GM20431 (cell line): ENCODE data around the gene YBEY.
"Not testable (repeated sequence)": the region's sequence is repeated elsewhere in the genome, so short reads cannot be mapped to it uniquely, and the experiment has no call there.

Source experiments
- in situ Hi-C: fragments of 300-500 bp; cut with MseI, MboI; formaldehyde crosslinking; loops from one replicate; pipeline ENCODE4 v1.15.0; 2020; ENCODE audit warnings: low sequenced_read_pairs; ENCODE audit not compliant: unreplicated experiment

YBEY gene

GRCh38 chr21:46297338-46298271, 11.5 kb downstream of the YBEY start:
- in situ Hi-C loops: no loop called here

GRCh38 chr21:46299167-46299566, 13.0 kb downstream of the YBEY start:
- in situ Hi-C loops: no loop called here

- in situ Hi-C loops: no loop called here
Observed at GRCh38 chr21:46301759-46302158, 15.6 kb downstream of the YBEY start.

GRCh38 chr21:46304437-46304836, 18.3 kb downstream of the YBEY start:
- in situ Hi-C loops: no loop called here

- in situ Hi-C loops: no loop called here
Observed at GRCh38 chr21:46304955-46305354, 18.8 kb downstream of the YBEY start.

GRCh38 chr21:46307625-46308024, 21.5 kb downstream of the YBEY start:
- in situ Hi-C loops: no loop called here

GRCh38 chr21:46308431-46308830, 22.3 kb downstream of the YBEY start:
- in situ Hi-C loops: no loop called here

GRCh38 chr21:46310260-46310659, 24.1 kb downstream of the YBEY start:
- in situ Hi-C loops: not testable (repeated sequence)

- in situ Hi-C loops: no loop called here
Observed at GRCh38 chr21:46311568-46311967, 25.4 kb downstream of the YBEY start.

GRCh38 chr21:46312949-46313348, 26.8 kb downstream of the YBEY start:
- in situ Hi-C loops: no loop called here

GRCh38 chr21:46314441-46315020, 28.4 kb downstream of the YBEY start:
- in situ Hi-C loops: no loop called here

- in situ Hi-C loops: no loop called here
Observed at GRCh38 chr21:46316708-46317324, 30.7 kb downstream of the YBEY start.

- in situ Hi-C loops: no loop called here
Observed at GRCh38 chr21:46317710-46318463, 31.7 kb downstream of the YBEY start.

- in situ Hi-C loops: no loop called here
Observed at GRCh38 chr21:46318464-46318845, 32.3 kb downstream of the YBEY start.

- in situ Hi-C loops: no loop called here
Observed at GRCh38 chr21:46319186-46319585, 33.0 kb downstream of the YBEY start.

- in situ Hi-C loops: no loop called here
Observed at GRCh38 chr21:46320331-46320801, 34.2 kb downstream of the YBEY start.

- in situ Hi-C loops: no loop called here
Observed at GRCh38 chr21:46322351-46323226, 36.4 kb downstream of the YBEY start.

- in situ Hi-C loops: no loop called here
Observed at GRCh38 chr21:46323227-46323709, 37.1 kb downstream of the YBEY start.

- in situ Hi-C loops: no loop called here
Observed at GRCh38 chr21:46323710-46324389, 37.7 kb downstream of the YBEY start, which contains the start of the genes C21orf58 and PCNT. TSS of gene C21orf58 (minus strand) at chr21:46323870. CDS start at chr21:46322738, 1,132 bp downstream. TSS of gene PCNT (plus strand) at chr21:46324156. CDS start at chr21:46324229, 73 bp downstream.
